ENCODE results near the gene LIPT2.

- TF ChIP-seq ZBTB21 (tag by site-specific recombination; IDR thresholded peaks at IDR 0.05) (no peak), ZNF670 (tag by site-specific recombination; IDR thresholded peaks at IDR 0.05; ENCODE audit: low read depth) (no peak), ZNF274 (IDR thresholded peaks at IDR 0.05; ENCODE audit: low read length) (no peak), ZNF274 (tag by site-specific recombination; IDR thresholded peaks at IDR 0.05; ENCODE audit: borderline replicate concordance) (no peak), CTCF (tag by site-specific recombination; IDR thresholded peaks at IDR 0.05) (no peak), ZBTB44 (tag by site-specific recombination; IDR thresholded peaks at IDR 0.05) (no peak), ZNF776 (tag by site-specific recombination; IDR thresholded peaks at IDR 0.05; ENCODE audit: borderline replicate concordance) (no peak)
Observed at GRCh38 chr11:74520927-74521665, 27.6 kb upstream of the LIPT2 start.

All from HEK293 (cell line).